Activated CD4-positive, alpha-beta T cell treated with anti-CD3 and anti-CD28 coated beads, Interleukin-2, Interleukin-4, amounts not matched to agents 100 ng/mL and 50 ng/mL, durations not matched to agents 16 hours and 8 hours (primary cell): ENCODE measurements around the gene DMRTC1B.
"Not testable (repeated sequence)": the region's sequence is repeated elsewhere in the genome, so short reads cannot be mapped to it uniquely, and the experiment has no call there.

Experiments used
- DNase-seq: peaks from one replicate; pipeline ENCODE4 v3.0.0-alpha.2; 2020; ENCODE audit warnings: low spot score

The DMRTC1B gene, protein sequence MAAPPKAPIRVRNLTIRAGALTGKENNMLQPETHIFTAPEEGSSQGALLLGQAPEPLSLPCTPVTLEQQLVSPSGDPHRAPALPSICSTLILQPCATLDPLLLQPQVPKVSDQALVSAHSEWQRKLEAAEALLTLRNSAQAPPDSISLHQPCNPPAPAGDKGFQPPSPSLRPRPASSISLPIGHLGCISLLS

DNA sequence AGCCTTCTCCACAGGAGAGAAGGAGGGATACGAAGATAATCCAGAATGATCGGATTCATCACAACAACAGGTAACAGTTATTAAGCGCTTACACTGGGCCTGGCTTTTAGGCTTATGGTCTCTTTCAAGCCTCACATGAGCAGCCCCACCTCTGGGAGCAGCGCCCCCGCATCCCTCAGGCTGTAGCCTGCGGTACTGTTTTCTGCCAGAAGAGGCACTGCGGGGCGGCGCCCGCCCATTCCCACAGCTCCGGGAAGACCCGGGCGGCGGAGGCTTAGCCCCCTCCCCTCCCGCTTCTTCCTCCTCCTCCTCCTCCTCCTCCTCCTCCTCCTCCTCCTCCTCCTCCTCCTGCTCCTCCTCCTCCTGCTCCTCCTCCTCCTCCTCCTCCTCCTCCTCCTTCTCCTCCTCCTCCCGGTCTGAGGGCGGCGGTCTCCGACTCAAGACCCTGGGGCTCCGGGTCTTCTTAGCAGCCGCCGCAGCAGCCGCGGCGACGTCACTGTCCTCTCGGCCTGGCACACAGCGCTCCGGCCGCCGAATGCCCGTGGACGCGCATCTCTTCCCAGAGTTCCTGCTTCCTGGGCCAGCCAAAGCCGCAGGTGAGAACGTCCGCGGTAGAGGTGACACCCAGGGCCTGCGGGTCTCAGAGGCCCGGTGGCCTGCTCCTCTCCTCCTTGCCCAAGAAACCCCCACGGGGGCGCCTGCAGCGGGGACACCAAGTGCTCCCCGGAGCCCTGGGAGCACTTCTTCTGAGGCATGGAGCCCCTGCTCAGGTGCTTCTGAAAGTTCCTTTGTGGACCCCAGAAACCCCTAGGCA is at the start of gene DMRTC1B:
Gene DMRTC1B, plus strand, starts transcription at position 238 of the 814 bp plus-strand sequence. CDS start 68,246 bp downstream, outside the sequence.
- not testable (repeated sequence) for DNase-seq

DNA sequence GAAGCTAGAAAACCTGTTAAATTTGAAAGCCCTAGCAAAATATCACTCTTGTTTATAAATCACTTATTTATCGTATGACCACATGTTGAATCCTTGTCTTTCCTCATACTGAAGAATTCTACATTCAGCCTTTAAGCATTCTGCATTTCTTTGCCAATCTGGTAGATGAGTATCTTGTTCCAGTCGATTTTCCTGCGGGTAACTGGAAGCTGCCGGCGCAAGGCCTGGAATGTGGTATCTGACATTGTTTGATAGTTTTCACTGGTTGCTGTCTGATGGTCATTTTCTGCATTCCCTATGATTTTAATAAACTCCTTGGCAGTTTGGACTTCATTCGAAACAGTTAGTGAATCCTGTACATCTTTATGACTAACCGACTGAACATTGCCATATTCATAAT is 48.8 kb upstream of the DMRTC1B start:
- no peak for DNase-seq

- DNase-seq: not testable (repeated sequence)
These were observed 43.1 kb upstream of the DMRTC1B start for GRCh38 chrX:72733636-72734035.

DNA sequence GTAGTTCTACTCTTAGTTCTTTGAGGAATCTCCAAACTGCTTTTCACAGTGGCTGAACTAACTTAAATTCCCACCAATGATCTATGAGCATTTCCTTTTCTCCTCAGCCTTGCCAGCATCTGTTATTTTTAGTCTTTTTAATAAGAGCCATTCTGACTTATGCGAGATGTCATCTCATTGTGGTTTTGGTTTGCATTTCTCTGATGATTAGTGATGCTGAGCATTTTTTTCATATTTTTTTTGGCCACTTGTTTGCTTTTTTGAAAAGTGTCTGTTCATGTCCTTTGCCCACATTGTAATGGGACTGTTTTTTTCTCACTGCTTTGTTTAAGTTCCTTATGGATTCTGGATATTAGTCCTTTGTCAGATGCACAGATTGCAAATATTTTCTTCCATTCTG is 41.1 kb upstream of the DMRTC1B start:
- DNase-seq: no peak

- DNase-seq: not testable (repeated sequence)
These were observed 31.1 kb upstream of the DMRTC1B start for GRCh38 chrX:72745546-72745945.

- DNase-seq: not testable (repeated sequence)
These were observed 28.1 kb upstream of the DMRTC1B start for GRCh38 chrX:72748545-72748944.

DNA sequence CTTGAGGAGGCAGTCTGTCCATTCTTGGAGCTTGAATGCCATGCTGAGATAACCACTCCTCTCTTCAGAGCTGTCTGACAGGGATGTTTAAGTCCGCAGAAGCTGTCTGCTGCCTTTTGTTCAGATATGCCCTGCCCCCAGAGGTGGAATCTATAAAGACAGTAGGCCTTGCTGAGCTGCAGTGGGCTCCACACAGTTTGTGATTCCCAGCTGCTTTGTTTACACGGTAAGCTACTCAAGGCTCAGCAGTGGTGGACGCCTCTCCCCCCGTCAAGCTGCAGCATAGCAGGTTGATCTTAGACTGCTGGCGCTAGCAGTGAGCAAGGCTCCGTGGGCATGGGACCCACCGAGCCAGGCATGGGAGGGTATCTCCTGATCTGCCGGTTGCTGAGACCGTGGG is 16.2 kb upstream of the DMRTC1B start:
- DNase-seq: not testable (repeated sequence)

- DNase-seq: not testable (repeated sequence)
These were observed 739 bp downstream of the DMRTC1B start for GRCh38 chrX:72777467-72777790.

- DNase-seq: not testable (repeated sequence)
These were observed 1.5 kb downstream of the DMRTC1B start for GRCh38 chrX:72778146-72778545.

DNA sequence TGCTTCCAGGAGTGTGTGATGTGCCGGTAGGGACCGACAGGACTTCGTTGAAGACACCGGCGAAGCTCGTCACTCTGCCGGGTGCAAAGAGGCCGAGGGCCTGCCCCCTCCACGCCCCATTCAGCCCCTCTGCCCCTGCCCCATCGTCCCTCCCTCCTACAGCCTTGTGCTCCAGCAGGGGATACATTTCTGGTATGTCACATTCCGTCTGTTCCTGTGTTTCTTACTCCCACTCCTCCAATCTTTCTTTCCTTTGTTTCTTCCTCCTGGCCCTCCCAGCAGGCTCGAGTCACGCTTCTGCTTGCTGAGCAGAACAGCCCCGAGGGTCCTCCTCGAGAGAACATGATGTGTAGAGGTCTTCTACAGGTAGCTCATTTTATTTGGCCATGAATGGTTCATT is 5.9 kb downstream of the DMRTC1B start, which contains the start of gene FAM236B:
Gene FAM236B, minus strand, starts transcription at position 101 of the 400 bp plus-strand sequence. Its CDS starts 100 bp downstream, at position 1.
- DNase-seq: not testable (repeated sequence)

DNA sequence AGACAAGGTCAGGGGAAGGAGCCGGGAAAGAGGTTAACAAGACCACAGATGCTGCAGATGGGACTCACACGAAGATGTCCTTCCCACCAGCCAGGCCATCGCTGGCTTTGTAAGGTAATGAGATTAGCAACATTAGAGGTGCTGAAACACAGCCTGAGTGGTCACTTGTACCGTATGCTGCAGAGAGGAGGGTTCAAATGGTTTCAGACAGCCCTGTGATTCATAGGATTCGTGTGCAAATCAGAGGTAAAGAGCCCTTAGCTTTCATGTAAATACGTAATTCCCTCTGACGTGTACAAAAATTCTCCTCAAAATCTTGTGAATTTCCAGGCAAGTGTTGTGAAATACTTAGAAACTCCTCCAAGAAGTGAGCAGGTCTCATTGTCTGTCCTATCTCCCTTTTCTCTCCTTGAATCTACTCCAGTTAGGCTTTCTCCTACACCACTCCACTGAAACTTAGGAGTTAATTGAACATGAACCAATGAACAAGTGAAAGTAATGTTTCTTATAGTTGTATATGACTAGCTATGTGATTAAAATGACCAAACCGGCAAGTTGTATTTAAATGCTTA is 6.8 kb downstream of the DMRTC1B start:
- not testable (repeated sequence) for DNase-seq

DNA sequence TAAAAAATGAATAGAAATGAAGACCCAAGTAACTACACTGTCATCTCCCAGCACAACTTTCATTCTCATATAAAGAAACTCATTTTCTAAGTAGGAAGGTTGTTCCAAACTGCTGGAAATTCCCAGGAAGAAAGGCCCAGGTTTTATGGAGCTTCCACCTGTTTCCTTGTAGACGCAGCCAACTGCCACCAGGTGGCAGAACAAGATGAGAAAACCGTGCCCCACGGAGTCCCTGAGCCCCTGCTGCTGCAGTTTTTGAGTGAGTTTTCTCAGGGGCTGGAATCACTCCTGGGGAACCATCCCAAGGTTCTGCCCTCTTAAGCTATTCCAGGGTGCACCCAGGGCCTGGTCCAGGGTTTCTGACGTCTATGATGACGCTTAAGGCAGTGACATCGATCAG is 7.3 kb downstream of the DMRTC1B start:
- DNase-seq: not testable (repeated sequence)

GRCh38 chrX:72788142-72788541 is 11.5 kb downstream of the DMRTC1B start:
- DNase-seq: not testable (repeated sequence)

DNA sequence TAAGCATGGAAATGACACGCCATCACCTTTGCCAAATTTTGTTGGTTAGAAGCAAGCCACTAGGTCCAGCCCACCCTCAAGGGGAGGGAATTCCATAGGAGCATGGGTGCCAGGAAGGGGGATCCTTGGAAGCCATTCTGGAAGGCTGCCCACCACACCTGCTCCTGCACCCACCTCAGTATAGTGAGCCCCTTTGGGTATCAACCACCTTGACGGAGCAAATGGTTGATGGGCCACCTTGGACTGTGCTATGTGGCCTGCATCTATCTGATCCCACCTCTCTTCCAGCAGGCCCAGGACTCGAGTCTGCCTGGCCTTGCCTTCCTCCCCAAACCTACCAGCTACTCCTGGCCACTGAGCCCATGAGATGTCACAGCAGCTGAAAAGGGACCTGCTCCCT is 13.7 kb downstream of the DMRTC1B start:
- DNase-seq: not testable (repeated sequence)

DNA sequence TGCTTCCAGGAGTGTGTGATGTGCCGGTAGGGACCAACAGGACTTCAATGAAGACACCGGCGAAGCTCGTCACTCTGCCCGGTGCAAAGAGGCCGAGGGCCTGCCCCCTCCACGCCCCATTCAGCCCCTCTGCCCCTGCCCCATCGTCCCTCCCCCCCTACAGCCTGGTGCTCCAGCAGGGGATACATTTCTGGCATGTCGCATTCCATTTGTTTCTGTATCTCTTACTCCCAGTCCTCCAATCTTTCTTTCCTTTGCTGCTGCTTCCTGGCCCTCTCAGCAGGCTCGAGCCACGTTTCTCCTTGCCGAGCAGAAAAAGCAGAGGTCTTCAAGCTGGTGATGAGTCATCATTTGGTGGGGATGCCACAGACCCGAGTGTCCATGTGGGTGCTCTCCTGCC is 31.4 kb downstream of the DMRTC1B start, which contains the start of gene FAM236D:
Gene FAM236D, minus strand, starts transcription at position 101 of the 400 bp plus-strand sequence. Its CDS starts 100 bp downstream, at position 1.
- DNase-seq: not testable (repeated sequence)

DNA sequence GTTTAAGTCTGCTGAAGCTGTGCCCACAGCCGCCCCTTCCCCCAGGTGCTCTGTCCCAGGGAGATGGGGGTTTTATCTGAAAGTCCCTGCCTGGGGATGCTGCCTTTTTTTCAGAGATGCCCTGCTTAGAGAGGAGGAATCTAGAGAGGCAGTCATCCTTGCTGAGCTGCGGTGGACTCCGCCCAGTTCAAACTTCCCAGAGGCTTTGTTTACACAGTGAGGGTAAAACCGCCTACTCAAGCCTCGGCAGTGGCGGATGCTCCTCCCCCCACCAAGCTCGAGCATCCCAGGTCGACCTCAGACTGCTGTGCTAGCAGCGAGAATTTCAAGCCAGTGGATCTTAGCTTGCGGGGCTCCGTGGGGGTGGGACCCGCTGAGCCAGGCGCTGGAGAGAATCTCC is 54.0 kb downstream of the DMRTC1B start:
- not testable (repeated sequence) for DNase-seq

DNA sequence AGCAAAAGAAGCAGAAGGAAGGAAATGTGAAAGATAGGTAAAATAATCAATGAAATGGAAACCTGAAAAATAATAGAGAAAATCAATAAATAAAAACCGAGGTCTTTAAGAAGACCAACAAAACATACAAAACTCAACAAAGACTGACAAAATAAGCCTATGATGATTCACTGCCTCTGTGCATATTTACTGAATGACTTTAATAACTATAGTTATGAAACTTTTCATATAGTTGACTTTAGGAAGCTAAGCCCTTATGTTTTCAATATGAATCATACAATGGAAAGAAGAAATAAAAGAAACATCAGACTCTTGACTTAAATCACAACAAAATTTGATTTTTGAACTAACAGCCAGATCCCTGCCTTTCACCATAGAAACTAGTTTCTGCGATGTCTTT is 60.8 kb downstream of the DMRTC1B start:
- DNase-seq: not testable (repeated sequence)

DNA sequence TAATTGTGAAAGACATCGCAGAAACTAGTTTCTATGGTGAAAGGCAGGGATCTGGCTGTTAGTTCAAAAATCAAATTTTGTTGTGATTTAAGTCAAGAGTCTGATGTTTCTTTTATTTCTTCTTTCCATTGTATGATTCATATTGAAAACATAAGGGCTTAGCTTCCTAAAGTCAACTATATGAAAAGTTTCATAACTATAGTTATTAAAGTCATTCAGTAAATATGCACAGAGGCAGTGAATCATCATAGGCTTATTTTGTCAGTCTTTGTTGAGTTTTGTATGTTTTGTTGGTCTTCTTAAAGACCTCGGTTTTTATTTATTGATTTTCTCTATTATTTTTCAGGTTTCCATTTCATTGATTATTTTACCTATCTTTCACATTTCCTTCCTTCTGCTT is 106.2 kb downstream of the DMRTC1B start:
- not testable (repeated sequence) for DNase-seq

DNA sequence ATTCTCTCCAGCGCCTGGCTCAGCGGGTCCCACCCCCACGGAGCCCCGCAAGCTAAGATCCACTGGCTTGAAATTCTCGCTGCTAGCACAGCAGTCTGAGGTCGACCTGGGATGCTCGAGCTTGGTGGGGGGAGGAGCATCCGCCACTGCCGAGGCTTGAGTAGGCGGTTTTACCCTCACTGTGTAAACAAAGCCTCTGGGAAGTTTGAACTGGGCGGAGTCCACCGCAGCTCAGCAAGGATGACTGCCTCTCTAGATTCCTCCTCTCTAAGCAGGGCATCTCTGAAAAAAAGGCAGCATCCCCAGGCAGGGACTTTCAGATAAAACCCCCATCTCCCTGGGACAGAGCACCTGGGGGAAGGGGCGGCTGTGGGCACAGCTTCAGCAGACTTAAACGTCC is 113.0 kb downstream of the DMRTC1B start:
- DNase-seq: not testable (repeated sequence)
